ENCODE data around the gene NBEA.
"Not testable (repeated sequence)": the region's sequence is repeated elsewhere in the genome, so short reads cannot be mapped to it uniquely, and the experiment has no call there.

The NBEA gene, protein sequence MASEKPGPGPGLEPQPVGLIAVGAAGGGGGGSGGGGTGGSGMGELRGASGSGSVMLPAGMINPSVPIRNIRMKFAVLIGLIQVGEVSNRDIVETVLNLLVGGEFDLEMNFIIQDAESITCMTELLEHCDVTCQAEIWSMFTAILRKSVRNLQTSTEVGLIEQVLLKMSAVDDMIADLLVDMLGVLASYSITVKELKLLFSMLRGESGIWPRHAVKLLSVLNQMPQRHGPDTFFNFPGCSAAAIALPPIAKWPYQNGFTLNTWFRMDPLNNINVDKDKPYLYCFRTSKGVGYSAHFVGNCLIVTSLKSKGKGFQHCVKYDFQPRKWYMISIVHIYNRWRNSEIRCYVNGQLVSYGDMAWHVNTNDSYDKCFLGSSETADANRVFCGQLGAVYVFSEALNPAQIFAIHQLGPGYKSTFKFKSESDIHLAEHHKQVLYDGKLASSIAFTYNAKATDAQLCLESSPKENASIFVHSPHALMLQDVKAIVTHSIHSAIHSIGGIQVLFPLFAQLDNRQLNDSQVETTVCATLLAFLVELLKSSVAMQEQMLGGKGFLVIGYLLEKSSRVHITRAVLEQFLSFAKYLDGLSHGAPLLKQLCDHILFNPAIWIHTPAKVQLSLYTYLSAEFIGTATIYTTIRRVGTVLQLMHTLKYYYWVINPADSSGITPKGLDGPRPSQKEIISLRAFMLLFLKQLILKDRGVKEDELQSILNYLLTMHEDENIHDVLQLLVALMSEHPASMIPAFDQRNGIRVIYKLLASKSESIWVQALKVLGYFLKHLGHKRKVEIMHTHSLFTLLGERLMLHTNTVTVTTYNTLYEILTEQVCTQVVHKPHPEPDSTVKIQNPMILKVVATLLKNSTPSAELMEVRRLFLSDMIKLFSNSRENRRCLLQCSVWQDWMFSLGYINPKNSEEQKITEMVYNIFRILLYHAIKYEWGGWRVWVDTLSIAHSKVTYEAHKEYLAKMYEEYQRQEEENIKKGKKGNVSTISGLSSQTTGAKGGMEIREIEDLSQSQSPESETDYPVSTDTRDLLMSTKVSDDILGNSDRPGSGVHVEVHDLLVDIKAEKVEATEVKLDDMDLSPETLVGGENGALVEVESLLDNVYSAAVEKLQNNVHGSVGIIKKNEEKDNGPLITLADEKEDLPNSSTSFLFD (N-terminal part only)

DNA sequence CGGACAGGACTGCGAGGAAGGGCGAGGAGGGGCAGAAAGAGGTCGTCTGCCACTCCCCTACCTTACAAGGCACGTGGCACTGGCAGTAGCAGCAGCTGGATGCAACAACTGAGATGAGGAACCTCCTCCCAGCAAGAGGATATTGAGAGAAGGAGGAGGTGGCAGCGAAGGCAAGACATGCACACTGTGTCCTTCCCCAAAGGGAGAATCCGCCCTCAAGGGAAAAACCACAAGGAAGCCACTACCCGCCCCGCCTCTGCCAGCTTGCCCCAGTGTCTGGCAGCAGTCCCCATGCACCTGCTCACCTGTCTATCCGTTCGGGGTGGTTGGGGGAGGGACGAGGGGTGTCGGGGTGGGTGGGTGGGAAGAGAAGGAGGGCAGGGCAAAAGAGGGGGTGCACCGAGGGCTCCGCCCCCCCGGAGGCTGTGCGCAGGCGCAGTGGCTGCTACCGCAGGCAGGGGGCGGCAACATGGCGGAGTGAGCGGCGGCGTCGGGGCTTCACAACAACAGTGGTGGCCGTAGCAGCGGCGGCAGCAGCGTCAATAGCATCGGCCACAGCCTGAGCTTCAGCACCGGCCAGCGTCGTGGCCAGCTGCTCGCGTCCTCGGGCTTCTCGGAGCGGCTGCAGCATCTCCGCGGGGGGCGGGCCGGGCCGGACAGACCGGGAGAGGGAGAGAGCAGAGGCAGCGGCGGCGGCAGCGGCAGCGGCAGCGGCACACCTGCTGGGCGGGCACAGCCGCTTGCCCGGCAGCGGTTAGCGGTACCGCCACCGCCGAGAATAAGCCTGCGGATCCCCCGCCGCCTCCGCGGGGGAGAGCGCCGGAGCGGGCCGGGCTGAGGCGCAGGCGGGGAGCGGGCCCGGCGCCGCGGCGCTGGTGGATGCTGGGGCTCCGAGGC lies at the start of gene NBEA:
Gene NBEA (plus strand): TSS at position 436 of the 897 bp plus-strand sequence. CDS start 551 bp downstream, outside the sequence.
- peak; percentile 70 for DNase-seq

DNA sequence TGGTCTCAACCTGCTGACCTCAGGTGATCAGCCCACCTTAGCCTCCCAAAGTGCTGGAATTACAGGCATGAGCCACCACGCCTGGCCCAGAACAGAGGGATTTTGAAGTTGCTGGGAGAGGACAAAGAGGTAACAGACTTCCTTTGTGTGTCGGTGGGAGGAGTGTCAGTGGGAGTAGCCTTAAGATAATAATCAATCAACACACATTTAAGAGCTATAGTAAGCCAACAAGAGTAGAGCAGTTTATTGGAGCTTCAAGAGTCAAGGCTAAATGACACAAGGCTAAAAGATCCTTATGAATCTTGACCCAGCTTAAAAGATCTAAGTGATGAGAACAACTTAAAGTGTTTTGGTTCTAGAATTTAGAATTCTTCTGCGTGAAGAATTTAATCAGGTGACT lies 47.3 kb upstream of the NBEA start:
- DNase-seq, result no peak

DNA sequence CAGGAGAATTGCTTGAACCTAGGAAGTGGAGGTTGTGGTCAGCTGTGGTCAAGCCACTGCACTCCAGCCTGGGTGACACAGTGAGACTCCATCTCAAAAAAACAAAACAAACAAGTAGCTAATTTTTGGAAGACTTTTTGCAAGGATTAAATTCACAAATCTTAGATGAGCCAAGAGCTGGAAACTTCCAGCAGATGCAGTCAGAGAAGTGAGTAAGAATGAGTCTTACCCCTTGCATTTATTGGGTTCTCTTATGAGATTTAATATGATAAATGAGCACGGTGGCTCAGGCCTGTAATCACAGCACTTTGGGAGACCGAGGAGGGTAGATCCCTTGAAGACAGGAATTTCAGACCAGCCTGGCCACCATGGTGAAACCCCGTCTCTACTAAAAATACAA lies 44.9 kb upstream of the NBEA start:
- DNase-seq, result no peak

DNA sequence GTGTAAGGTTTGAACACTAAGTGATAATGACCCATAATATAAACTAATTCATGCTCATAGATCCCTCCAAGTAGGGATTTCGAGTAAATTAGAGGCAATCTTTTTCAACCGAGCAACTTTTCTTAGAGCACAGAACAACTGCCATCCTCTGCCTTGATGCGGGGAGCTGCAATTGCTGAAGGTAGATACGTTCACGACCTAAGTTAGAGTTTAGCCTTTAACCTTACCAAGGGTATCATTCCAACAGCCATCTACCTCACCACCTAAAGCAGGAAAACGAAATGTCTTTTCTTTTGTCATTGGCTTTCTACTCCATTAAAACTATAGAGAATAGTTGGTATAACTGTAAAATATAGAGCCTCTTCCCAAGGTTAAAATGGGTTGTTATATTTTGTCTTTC lies 42.2 kb upstream of the NBEA start:
- no peak for DNase-seq

DNA sequence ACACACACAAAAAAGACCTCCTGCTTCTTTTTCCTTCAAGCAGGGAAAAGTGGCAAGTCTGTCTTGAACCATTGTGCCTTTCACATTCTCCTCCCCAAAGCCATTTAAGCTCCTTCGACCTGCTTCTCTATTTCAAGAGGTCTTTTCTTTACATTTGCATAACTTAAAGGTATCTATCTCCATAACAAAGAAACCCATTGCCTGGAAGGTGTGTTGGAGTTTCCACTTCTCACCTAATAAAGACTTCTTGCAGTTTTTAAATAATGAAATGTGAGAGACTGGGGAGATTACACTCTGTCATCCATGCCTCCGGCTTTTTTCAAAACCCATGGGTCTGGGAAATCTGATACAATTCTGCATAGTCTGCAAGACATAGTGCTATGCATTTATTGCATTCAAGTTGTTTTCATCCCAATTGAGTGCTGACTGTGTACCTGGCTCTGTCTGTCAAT lies 41.8 kb upstream of the NBEA start:
- no peak for DNase-seq

DNA sequence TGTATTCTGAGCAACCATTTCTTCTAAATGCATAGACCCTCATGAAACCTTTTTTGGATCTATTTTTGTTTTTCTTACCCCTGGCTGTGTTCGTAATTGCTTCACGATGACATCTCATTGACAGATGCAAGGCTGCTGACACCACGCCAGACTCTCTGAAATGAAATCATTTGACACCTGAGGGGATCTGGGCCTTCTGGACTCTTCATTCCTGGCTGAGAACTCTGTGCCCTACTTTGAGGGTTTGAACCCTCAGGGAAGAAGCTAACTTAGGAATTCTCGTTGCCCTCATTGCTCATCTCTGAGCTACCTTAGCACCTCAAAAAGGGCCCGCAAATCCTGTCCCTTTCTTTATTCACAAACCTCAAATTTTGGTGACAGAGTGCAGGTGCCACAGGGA lies 40.5 kb upstream of the NBEA start:
- DNase-seq, result no peak

DNA sequence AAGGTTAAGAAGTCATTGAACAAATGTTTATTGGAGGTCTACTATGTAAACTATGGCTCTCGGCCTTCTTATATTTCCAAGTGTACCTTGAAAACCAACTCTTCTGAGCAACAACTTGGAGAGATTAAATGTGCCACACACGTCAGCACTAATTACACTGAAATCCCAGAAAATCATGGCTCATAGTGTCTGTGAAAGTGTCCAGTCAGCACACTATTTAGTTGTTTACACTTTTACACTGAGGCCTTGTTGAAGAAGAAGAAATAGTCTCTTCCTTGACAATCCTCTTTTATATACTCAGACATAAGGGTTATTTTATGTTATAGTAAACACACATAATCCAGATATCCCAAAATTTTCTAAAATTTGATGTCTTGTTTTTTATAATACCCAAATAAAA lies 30.9 kb upstream of the NBEA start:
- no peak for DNase-seq

DNA sequence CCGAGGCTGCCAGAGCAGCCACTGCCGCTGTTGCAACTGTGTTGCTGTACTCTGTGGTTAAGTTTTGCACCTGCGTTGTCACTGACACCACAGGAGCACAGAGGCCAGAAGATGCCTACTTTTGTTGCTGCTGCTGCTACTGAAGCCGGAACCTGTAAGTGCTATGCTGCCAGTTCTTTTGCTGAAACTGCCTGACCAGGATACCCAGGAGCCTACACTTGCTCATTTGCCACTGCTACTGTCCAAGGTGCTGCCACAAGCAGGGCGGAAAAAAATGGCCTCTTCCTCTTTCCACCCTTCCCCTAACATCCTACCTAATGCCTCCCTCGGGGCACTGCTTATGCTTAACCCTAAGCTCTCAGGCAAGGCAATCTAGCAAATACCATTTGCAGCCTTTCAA lies 29.0 kb upstream of the NBEA start:
- DNase-seq, result no peak

DNA sequence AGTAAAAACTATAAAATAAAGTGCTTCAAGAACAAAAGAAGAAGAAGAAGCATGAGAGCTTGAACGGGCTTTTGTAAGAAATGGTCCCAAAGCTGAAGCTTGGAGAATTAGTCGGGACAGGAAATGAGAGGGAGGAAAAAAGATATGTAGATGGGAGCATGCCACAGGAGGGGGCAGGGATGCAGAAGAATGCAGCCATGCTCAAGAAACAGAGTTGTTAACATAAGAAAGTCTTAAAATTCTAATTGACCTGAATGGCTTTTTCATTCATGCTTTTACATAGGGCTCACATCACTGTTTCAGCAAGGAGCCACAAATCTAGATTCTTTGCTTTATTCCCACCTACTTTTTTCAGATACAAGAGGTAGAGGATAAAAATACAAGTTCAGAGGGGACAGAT lies 27.7 kb upstream of the NBEA start:
- no peak for DNase-seq

DNA sequence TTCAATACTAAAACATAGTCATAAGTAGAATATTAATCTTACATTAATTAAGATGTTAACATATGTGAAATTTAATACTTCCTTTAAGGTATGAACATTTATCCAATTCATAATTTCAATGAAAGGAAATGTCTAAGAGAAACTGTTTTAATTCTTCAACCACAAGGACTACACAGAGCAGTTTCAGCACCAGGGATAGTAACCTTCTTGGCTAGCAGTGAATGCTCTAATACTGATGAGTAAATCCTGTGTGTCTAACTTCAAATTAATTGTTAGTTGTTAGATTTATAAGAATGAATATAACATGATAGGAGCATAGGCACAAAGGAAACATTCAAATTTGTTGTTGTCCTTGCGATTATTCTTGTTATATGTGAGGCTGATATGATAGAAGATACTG lies 15.6 kb upstream of the NBEA start:
- no peak for DNase-seq

DNA sequence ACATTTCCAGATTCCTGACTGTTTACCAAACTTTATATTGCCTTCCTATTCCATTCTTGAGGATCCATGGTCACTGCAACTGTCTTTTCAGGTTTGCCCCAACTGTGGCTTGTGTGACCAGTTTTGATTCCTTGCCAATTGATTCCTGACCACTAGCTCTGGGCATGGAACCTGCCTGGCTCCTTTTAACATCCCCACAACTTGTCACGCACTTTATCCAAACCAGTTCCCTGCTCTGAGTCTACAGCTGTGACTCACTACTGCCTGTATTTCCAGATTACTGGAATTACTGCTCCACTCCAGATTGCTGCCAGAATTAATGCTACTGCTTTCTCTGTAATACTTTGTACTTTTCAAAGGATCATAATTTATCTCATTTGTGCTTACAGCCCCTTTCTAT lies 13.4 kb upstream of the NBEA start:
- not testable (repeated sequence) for DNase-seq

DNA sequence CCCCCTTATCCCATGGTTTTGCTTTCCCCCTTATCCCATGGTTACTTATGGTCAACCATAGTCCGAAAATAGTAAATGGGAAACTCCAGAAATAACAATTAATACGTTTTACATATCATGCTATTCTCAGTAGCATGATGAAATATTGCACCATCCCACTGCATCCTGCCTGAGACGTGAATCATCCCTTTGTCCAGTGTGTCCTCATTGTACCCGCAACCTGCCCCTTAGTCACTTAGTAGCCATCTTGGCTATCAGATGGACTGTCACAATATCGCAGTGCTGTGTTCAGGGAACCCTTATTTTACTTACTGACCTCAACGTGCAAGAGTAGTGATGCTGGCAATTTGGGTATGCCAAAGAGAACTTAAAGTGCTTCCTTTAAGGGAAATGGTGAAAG lies 10.5 kb upstream of the NBEA start:
- DNase-seq, result no peak

DNA sequence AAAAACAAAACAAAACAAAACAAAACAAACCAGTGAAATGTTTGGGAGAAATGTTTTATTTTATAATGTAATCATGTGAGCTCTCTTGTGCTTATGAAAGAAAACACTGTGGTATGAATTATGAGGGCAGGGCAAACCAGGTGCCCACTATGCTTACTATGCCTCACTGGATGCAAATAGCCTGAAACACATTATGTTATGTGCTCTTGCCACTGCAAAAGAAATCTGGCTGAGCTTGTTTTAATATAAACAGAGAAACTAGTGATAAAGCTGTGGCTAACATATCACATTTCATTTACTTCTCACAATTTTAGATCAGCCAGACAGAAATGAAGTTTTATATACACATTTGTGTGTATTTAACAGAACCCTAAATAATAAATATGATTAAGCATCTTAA lies 8.7 kb upstream of the NBEA start:
- DNase-seq, result no peak

DNA sequence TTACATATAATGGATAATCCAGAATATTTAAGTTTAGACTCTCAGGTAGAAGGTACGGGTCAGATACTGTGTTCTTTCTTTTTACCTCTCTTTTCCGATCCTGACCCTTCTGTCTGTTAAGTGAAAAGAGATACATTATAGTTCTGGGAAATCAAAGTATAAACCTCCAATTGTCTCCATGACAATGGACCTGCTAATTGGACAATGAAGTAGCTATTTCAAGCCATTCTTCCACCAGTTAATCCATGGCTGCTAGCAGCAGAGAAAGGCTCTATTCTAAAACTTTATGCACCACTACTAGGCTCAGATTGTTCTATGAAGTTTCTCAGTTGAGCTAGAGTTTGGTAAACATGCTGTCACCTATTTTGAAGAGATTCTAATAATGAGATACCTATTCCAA lies 8.3 kb upstream of the NBEA start:
- DNase-seq, result no peak

DNA sequence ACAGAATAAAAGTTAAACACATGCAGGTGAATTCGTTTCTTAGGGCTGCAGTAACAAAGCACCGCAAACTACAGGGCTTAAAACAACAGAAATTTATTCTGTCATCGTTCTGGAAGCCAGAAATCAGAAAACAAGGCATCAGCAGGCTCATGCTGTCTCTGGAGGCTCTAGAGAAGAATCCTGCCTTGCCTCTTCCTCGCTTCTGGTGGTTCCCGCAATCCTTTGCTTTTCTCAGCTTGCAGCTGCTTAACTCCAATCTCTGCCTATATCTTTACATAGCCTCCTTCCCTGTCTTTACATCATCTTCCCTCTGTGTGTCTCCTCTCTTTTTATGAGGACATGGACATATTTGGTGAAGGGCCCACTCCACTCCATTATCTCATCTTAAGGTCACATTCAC lies 6.2 kb upstream of the NBEA start:
- no peak for DNase-seq

DNA sequence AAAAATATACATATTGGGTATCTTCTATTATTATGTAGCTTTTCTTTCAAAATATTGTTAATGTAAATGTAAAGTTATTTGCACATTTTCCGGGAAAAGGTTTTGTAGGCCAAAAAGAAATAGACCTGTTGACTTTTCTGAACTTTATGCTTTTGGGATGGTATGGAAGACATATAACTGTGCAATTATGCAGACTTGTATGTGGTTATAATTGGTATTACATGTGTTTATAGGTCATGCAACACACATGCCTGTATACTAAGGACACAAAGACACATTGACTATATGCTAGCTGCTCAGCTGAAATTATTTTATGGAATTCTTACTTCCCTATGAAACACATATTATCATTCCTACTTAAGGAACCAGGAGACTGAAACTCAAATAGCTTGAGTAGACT lies 2.3 kb upstream of the NBEA start:
- no peak for DNase-seq

DNA sequence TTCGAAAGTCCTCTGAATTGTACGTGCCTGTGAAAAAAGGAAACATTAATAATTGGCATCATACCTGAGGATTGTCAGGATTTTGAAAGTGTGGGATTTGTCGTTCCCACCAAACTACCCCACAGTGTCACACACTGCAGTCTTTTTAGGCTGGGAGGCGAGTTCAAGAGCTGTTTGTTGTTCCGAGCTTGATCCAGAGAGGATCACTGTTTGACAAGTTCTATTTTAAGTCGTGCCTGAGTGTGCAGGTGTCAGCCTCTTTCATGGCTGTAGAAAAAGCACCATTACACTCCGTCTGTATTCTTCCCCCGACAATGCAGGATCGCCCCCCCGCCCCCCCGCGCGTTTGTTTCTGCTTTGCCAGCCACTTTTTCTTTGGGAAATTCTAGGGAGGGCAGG lies 635 bp upstream of the NBEA start:
- DNase-seq, result no peak

DNA sequence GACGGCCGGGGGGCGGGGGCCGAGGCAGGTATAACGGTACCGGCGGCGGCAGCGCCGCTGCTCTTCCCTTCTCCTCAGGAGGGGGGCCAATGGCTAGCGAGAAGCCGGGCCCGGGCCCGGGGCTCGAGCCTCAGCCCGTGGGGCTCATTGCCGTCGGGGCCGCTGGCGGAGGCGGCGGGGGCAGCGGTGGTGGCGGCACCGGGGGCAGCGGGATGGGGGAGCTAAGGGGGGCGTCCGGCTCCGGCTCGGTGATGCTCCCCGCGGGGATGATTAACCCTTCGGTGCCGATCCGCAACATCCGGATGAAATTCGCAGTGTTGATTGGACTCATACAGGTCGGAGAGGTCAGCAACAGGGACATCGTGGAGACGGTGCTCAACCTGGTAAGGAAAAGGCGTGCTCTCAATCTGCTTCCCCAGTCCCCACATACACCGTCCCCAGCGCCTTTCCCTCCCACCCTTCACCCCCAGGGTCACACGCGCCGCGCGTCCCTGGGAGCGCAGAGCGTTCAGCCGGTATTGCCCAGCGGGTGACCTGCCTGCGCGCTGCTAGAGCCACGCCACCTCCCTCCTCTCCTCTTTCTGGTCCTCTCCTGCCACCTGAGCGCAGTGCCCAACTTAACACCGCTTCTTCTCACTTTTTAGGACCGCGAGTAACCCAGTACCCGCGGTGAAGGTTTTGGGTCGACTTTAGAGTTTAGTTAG lies 814 bp downstream of the NBEA start:
- peak; percentile 27 for DNase-seq

DNA sequence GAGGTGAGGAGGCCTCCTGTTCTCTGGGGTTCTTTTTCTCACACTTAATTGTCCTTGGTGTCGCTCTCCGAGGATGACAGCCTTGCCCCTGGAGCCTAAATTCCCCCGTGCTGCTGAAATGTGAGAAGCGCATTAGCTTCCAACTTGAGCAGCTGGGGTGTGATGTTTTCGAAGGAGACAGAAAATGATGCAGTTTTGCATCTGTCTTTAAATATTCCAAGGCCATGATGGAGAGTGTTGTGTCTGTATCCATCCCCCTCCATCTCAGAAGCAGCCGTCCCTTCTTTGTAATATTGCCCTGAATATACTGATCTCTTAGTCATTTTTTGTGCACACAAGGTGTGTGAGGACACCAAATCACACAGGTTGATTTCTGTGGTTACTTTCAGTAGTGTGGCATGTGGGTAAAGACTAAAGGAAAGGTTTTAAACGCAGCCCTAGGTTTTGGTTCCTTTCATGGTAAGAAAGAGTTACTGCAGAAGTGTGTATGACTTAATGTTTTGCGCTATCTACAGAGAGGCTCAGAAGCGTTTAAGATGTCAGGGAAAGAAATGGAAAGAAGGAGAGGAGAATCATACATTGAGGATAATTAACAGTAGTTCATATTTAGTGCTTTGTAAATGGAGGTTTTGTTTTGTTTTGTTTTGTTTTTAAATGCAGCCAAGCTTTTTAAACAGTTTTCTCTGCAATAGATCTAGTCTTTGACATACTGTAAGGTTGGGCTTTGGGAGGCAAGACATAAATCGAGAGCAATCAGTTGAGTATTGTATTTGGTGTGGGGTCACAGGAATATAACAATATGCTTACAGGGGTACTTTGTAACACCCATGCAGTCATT lies 1.6 kb downstream of the NBEA start:
- no peak for DNase-seq

DNA sequence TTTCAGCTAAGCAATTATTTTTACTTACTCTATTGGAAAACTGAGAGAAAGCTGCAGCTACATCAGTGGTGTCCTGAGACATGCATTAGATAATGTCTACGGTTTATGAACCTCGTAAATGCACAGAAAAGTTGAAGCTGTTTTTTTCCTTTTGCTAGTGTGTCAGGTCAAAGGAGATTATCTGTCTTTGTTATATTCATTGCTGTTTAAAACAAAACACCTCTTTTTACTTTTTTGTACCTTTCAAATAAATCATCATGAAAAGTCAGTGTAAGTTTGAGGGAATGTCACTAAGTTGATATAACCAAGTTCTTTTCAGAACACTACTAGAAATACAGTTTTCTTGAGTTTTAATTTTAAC lies 2.2 kb downstream of the NBEA start:
- no peak for DNase-seq

DNA sequence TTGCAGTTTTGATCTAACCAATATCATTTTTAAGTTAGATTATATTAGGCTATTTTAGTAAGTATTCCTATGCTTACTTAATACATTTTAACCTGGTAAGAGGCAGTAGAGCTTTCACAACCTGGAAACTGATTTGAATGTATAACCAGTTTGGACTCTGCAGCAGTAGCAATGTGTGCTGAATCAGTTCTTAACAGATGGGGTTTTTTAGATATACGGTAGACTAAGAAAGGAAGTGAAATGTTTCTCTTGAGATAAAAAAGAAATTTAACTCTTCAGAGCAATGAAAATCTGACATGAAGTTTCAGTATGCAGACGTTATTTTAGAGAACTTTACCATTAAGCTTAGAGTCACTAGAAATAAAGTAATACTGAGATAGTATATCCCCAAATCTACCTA lies 2.7 kb downstream of the NBEA start:
- DNase-seq, result no peak

All from NCI-H1105 (cell line).